Measurements from ENCODE around the gene DHRS4L2.
A peak's percentile ranks its signal among the peaks of the same experiment; 100 is the strongest.
"Not testable (repeated sequence)": the region's sequence is repeated elsewhere in the genome, so short reads cannot be mapped to it uniquely, and the experiment has no call there.

DHRS4L2 gene

DNA sequence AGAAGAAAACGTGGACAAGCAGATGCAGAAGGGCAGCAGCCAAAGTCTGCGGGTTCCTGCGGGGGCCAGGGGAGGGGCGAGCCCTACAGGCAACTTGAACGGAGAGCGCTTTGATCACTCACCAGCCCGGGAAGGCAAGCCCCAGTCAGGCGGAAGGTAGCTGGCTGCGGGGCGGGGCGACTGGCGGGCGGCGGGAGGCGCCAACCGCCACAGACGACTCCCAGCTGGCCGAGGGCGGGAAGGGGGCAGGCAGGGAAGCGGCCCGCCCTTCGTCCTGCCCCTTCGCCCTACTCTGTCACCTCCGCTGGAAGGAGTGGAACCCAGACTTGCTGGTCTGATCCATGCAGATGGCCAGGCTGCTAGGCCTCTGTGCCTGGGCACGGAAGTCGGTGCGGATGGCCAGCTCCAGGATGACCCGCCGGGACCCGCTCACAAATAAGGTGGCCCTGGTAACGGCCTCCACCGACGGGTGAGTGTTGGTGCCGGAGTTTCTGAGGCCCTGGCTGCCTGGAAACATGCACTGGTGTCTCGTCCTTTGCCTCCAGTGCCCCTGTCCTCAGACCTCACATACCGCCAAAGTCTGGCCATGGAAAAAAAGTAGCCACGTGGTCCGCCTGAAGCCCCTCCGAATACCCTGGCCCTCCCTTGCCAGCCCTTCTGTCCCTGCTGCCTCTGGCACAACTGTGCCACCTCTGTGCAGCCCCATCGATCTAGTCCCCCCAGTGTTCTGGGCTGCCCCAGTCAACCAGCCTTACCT, at the start of gene DHRS4L2:
DHRS4L2 (plus strand) TSS at position 323 of the 757 bp plus-strand sequence; CDS start at position 342, 19 bp downstream.
- DNase-seq, result peak; percentile 45

- DNase-seq, result no peak
Observed at GRCh38 chr14:23939607-23940326, 49.0 kb upstream of the DHRS4L2 start.

DNA sequence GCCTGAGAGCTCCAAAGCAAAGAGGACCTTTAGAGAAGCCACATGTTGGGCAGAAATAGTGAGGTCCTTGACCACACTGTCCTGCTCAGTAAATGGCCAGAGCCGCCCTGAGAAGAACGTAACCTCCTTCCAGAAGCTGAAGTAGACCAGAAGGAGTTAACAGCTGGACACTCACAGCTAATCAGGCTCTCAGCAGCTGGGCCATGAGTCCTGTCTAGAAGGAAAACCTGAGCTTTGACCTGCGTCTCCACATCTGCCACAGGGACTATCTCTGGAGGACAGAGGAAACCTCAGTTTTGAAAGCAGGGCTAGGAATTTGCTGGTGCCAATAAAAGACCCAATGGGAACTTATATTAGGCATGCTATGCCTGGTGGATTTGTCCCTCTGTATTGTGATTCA, 47.5 kb upstream of the DHRS4L2 start:
- DNase-seq, result no peak

GRCh38 chr14:23941669-23942068, 47.1 kb upstream of the DHRS4L2 start:
- DNase-seq, result no peak

- peak; percentile 76 for DNase-seq
Observed at GRCh38 chr14:23942587-23942986, 46.1 kb upstream of the DHRS4L2 start.

- not testable (repeated sequence) for DNase-seq
Observed at GRCh38 chr14:23949069-23949468, 39.7 kb upstream of the DHRS4L2 start.

DNA sequence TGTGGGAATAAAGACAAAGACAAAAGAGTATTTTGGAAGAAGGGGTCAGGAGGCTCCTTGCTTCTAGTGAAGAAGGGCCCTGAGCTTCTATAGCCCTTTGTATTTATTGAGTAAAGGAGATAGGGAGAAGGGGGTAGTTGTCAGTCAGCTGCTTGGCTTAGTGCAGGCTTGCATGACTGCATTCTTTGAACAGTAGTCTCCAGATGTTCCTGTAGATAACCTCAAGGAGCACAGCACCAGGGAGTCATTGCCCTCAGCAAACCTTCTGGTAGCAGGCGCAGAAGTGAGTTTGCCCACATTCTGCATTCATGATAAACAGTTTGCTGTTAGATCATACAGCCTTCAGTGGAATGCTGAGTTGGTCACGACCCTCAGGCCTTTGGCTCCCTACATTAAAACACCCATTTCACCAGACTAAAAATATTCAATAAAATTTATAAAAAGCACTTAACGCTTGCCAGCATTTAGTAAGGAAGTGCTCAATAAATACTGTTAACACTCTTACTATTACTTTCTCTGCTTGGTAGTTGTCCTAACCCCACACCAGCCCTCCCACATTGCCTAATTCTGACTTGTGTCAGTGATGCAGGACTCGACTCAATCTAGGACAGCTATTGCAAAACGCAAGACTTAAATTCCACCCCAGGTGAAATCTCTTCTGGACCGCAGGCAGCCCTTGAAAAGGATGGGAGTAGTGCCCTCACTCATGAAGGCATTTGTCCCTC, 38.2 kb upstream of the DHRS4L2 start:
- DNase-seq, result no peak

DNA sequence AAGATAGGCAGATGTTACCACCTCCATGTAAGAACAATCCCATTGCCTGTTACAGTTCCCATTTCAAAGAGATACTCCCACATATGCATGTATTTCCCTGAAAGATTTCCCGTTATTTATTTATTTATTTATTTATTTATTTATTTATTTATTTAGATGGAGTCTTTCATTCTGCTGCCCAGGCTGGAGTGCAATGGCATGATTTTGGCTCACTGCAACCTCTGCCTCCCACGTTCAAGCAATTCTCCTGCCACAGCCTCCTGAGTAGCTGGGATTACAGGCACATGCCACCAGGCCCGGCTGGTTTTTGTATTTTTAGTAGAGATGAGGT, 37.6 kb upstream of the DHRS4L2 start:
- DNase-seq, result not testable (repeated sequence)

GRCh38 chr14:23951590-23952201, 37.0 kb upstream of the DHRS4L2 start:
- DNase-seq, result no peak

DNA sequence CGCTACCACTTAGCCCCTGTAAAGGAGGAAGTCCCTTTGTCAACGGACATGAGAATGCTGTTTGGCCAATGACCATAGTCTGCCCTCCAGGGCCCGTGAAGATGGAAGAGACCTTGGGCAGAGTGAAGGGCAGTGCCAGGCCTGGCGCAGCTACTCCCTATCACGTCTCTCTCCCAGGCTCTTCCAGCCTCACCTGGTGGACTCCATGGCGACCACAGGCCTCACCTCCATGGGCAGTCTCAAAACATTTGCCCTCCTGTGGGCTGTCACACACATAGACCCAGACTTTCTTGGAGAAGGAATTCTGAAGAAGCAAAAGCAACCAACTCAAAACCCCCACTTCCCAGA, 35.6 kb upstream of the DHRS4L2 start:
- DNase-seq, result not testable (repeated sequence)

- DNase-seq, result peak; percentile 81
Observed at GRCh38 chr14:23953464-23954278, 35.1 kb upstream of the DHRS4L2 start, which contains the start of gene DHRS4. Gene DHRS4, plus strand, starts transcription at chr14:23953770. Its CDS starts 19 bp downstream, at chr14:23953789.

DNA sequence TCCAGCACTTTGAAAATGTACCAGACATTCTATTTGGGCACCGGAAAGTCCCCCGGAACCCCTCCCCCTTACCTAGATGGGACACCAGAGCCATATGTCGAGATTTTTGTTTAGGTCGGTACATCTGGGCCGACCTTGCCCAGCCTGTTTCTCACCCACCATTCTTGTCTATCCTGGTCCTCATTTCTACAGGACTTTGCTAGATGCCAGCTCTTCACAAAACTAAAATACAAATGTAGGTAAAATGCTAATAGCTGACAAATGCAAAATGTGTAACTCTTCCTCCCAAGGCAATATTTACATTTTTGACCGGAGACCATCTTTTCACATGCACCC, 34.5 kb upstream of the DHRS4L2 start:
- DNase-seq, result not testable (repeated sequence)

DNA sequence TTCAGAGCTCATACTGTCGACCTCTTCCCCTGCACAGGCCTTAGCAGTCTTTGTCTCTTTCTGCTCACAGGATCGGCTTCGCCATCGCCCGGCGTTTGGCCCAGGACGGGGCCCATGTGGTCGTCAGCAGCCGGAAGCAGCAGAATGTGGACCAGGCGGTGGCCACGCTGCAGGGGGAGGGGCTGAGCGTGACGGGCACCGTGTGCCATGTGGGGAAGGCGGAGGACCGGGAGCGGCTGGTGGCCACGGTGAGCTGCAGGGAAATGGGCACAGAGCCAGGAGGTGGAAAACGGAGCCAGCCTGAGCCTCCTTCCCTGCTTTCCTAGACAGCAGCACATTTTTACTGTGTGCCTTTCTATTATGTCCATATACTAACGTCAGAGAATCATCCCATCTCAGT, 33.8 kb upstream of the DHRS4L2 start:
- not testable (repeated sequence) for DNase-seq

- DNase-seq, result not testable (repeated sequence)
Observed at GRCh38 chr14:23955811-23956210, 32.9 kb upstream of the DHRS4L2 start.

GRCh38 chr14:23957913-23958569, 30.7 kb upstream of the DHRS4L2 start:
- not testable (repeated sequence) for DNase-seq

DNA sequence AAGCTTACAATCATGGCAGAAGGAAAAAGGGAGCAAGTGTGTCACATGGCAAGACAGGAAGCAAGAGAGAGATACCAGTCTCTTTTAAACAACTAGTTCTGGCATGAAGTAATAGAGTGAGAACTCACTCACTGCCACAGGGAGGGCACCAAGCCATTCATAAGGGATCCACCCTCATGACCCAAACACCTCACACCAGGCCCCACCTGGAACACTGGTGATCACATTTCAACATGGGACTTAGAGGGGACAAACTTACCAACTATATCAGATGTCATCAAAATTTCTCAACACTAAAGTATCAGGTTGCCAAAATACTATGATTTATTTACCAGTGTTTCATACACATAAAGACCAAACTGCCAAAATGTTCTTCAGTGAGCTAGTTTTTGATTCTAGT, 27.8 kb upstream of the DHRS4L2 start:
- not testable (repeated sequence) for DNase-seq

DNA sequence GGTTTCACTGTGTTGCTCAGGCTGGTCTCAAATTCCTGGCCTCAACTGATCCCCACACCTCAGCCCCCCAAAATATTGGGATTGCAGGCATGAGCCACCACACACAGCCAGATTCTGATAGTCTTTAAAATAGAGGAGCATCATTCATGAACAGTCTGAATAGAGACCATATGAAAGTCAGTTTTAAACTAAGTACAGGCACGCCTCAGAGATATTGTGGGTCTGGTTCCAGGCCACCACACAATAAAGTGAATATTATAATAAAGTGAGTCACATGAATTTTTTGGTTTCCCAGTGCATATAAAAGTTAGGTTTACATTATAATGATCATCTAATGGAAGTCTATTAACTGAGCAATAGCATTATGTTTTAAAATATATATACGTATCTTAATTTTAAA, 27.0 kb upstream of the DHRS4L2 start:
- not testable (repeated sequence) for DNase-seq

DNA sequence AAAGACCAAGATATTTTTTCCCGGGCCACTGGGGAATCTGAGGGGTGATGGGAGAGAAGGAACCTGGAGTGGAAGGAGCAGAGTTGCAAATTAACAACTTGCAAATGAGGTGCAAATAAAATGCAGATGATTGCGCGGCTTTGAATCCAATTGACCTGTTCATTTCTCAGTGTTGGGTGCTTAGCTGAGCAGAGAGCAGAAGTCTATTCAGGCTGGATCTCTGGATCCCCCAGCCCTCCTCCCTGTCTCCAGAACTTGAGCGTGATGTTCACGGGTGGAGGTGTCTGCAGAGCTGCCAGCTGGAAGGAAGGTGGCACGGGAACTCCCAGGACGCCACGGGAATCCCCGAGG, 19.6 kb upstream of the DHRS4L2 start:
- not testable (repeated sequence) for DNase-seq

- not testable (repeated sequence) for DNase-seq
Observed at GRCh38 chr14:23969481-23970282, 19.0 kb upstream of the DHRS4L2 start.

DNA sequence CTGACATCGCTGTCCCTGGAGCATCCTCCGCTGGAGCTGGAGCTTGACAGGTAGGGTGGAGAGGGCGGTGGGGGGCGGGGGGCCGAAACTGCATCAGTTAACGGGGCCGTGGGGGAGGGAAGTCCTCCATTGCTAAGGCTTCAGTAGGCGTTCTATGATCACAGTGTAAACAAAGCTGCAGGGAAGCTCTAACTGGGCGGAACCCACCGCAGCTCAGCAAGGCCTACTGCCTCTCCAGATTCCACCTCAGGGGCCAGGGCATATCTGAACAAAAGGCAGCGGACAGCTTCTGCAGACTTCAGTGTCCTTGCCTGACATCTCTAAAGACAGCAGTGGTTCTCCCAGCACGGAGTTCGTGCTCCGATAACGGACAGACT, 18.5 kb upstream of the DHRS4L2 start:
- not testable (repeated sequence) for DNase-seq

DNA sequence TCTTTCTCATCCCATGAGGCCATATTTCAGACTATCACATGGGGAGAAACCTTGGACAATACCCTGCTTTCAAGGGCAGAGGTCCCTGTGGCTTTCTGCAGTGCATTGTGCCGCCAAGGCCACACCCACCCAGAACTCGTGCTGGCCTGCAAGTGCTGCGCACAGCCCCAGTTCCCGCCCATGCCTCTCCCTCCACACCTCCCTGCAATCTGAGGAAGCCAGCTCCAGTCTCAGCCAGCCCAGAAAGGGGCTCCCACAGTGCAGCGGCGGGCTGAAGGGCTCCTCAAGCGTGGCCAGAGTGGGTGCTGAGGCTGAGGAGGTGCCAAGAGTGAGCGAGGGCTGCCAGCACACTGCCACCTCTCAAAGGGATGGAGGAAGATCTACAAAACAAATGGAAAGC, 15.6 kb upstream of the DHRS4L2 start:
- DNase-seq, result not testable (repeated sequence)

All from kidney glomerular epithelial cell (primary cell).